GM21528 (cell line): ENCODE data around the gene ADD2.

Source experiments
- ATAC-seq: cut with Tn5 transposase; IDR thresholded peaks from one replicate; pipeline ENCODE4 v1.9.1; 2021; ENCODE audit warnings: mild to moderate bottlenecking, moderate library complexity; ENCODE audit not compliant: unreplicated experiment, low FRiP score

Gene ADD2

GRCh38 chr2:70613521-70613920 is 154.5 kb downstream of the ADD2 start:
- ATAC-seq: no peak

GRCh38 chr2:70612574-70612973 is 155.4 kb downstream of the ADD2 start:
- no peak for ATAC-seq

GRCh38 chr2:70608373-70608772 is 159.6 kb downstream of the ADD2 start:
- no peak for ATAC-seq

- no peak for ATAC-seq
These were observed 160.9 kb downstream of the ADD2 start for GRCh38 chr2:70607121-70607561.
